Loucy (cell line): ENCODE results near the gene CRADD.

Experiments
- EZH2phosphoT487 ChIP-seq: fragments of 200-600 bp; IDR thresholded peaks from 2 replicates; pipeline ENCODE4 v1.6.1; 2018; ENCODE audit warnings: antibody characterized with exemption, mild to moderate bottlenecking, moderate library complexity, borderline replicate concordance
- TF ChIP-seq, protein P1 (sequence below): fragments of 200-600 bp; sonication (generic); conservative IDR thresholded peaks from 2 replicates; pipeline ENCODE4 v1.5.1; 2014; ENCODE audit warnings: mild to moderate bottlenecking, antibody characterized with exemption, low read length

DNA sequence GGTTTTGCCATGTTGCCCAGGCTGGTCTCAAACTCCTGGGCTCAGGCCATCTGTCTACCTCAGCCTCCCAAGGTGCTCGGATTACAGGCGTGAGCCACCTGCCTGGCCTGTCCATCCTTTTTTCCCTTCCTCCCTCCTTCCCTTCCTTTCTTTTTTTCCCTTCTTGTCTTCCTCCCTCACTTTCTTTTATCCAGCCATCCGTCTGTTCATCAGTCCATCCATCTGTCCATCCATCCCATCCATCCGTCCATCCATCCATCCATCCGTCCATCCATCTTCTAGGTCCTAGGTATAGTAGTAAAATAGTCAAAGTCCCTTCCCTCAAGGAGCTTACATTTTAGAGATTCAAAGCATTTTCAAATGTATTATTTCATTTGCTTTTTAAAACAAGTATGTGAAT is 56.8 kb downstream of the CRADD start:
- TF ChIP-seq, protein P1, sequence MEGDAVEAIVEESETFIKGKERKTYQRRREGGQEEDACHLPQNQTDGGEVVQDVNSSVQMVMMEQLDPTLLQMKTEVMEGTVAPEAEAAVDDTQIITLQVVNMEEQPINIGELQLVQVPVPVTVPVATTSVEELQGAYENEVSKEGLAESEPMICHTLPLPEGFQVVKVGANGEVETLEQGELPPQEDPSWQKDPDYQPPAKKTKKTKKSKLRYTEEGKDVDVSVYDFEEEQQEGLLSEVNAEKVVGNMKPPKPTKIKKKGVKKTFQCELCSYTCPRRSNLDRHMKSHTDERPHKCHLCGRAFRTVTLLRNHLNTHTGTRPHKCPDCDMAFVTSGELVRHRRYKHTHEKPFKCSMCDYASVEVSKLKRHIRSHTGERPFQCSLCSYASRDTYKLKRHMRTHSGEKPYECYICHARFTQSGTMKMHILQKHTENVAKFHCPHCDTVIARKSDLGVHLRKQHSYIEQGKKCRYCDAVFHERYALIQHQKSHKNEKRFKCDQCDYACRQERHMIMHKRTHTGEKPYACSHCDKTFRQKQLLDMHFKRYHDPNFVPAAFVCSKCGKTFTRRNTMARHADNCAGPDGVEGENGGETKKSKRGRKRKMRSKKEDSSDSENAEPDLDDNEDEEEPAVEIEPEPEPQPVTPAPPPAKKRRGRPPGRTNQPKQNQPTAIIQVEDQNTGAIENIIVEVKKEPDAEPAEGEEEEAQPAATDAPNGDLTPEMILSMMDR: no peak
- no peak for TF ChIP-seq EZH2phosphoT487
